ENCODE measurements around the gene LCA5L.

GRCh38 chr21:39366563-39366962, 79.0 kb downstream of the LCA5L start:
- TF ChIP-seq EZH2 (IDR thresholded peaks at IDR 0.05; ENCODE audit: borderline replicate concordance, low read length): no peak
- TF ChIP-seq, protein P1, sequence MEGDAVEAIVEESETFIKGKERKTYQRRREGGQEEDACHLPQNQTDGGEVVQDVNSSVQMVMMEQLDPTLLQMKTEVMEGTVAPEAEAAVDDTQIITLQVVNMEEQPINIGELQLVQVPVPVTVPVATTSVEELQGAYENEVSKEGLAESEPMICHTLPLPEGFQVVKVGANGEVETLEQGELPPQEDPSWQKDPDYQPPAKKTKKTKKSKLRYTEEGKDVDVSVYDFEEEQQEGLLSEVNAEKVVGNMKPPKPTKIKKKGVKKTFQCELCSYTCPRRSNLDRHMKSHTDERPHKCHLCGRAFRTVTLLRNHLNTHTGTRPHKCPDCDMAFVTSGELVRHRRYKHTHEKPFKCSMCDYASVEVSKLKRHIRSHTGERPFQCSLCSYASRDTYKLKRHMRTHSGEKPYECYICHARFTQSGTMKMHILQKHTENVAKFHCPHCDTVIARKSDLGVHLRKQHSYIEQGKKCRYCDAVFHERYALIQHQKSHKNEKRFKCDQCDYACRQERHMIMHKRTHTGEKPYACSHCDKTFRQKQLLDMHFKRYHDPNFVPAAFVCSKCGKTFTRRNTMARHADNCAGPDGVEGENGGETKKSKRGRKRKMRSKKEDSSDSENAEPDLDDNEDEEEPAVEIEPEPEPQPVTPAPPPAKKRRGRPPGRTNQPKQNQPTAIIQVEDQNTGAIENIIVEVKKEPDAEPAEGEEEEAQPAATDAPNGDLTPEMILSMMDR (IDR thresholded peaks at IDR 0.05; ENCODE audit: low read length): no peak
